GM13977 (cell line): ENCODE measurements around the gene CDC42EP1.

Source experiments
- DNase-seq: peaks from one replicate; pipeline ENCODE4 v3.0.0; 2012; ENCODE audit warnings: low spot score
- CTCF ChIP-seq: IDR thresholded peaks from 2 replicates; pipeline ENCODE4 v1.5.1; 2012; ENCODE audit warnings: mild to moderate bottlenecking, control low read depth; ENCODE audit not compliant: insufficient read depth; ENCODE audit errors: extremely low read depth, missing control alignments
- in situ Hi-C: fragments of 300-500 bp; cut with MboI; formaldehyde crosslinking; loops from one replicate; pipeline ENCODE4 v1.12.0; 2022; ENCODE audit warnings: low sequenced_read_pairs, low pct_unique_long_range_greater_than_20kb, mixed read lengths, inconsistent platforms; ENCODE audit not compliant: unreplicated experiment

Gene CDC42EP1

GRCh38 chr22:37555029-37555428 lies 5.3 kb upstream of the CDC42EP1 start:
- in situ Hi-C loops, result no loop called here
- no peak for DNase-seq

GRCh38 chr22:37556710-37557109 lies 3.6 kb upstream of the CDC42EP1 start:
- no peak for TF ChIP-seq CTCF
- no peak for DNase-seq
- in situ Hi-C loops, result no loop called here

More at GRCh38 chr22:37555029-37555428, 5.3 kb upstream of the CDC42EP1 start:
- TF ChIP-seq CTCF, result no peak

GRCh38 chr22:37557321-37558001 lies 2.8 kb upstream of the CDC42EP1 start:
- in situ Hi-C loops, result no loop called here
- no peak for TF ChIP-seq CTCF
- DNase-seq, result no peak

GRCh38 chr22:37558815-37559214 lies 1.5 kb upstream of the CDC42EP1 start:
- DNase-seq, result no peak
- in situ Hi-C loops, result no loop called here
- TF ChIP-seq CTCF, result no peak

- in situ Hi-C loops, result no loop called here
- no peak for TF ChIP-seq CTCF
- no peak for DNase-seq
Measured at GRCh38 chr22:37559521-37559900, 769 bp upstream of the CDC42EP1 start.

GRCh38 chr22:37560608-37561211 lies 430 bp downstream of the CDC42EP1 start:
- DNase-seq, result no peak
- in situ Hi-C loops, result no loop called here
- TF ChIP-seq CTCF, result no peak
